Mucosa of rectum (tissue), 2 donors: ENCODE measurements around the gene SLC11A1.

Experiments used
- H3K27ac ChIP-seq, 2 donors: one replicate each; pipeline ENCODE4 v1.7.0; 2013; ENCODE audit warnings: inconsistent platforms in 2 of 2, low read depth in 2 of 2, low read length in 2 of 2
- H3K27me3 ChIP-seq, 2 donors: one replicate each; pipeline ENCODE4 v1.7.0; 2013; ENCODE audit warnings: low read length in 2 of 2; ENCODE audit not compliant: control insufficient read depth in 2 of 2, insufficient read depth in 2 of 2
- H3K36me3 ChIP-seq, 2 donors: one replicate each; pipeline ENCODE4 v1.7.0; 2013; ENCODE audit warnings: low read length in 2 of 2; ENCODE audit not compliant: control insufficient read depth in 2 of 2, insufficient read depth in 2 of 2
- H3K4me1 ChIP-seq, 2 donors: one replicate each; pipeline ENCODE4 v1.7.0; 2013; ENCODE audit warnings: low read length in 2 of 2, mild to moderate bottlenecking in 1 of 2; ENCODE audit not compliant: control insufficient read depth in 2 of 2, insufficient read depth in 2 of 2
- H3K4me3 ChIP-seq, 2 donors: one replicate each; pipeline ENCODE4 v1.7.0; 2013; ENCODE audit warnings: low read length in 2 of 2
- H3K9ac ChIP-seq, 2 donors: one replicate each; pipeline ENCODE4 v1.7.0; 2013; ENCODE audit warnings: low read length in 2 of 2, low read depth in 1 of 2, mild to moderate bottlenecking in 1 of 2
- H3K9me3 ChIP-seq, 2 donors: one replicate each; pipeline ENCODE4 v1.7.0; 2013; ENCODE audit warnings: low read length in 2 of 2; ENCODE audit not compliant: control insufficient read depth in 2 of 2
- donor health status: healthy.
- donor health status: Normal muscosa, but diverticular disease.

Gene SLC11A1

GRCh38 chr2:218419630-218420216, 37.6 kb downstream of the SLC11A1 start:
- H3K4me1 ChIP-seq: peaks cover 16 to 17% of the 10 kb centered on the region in 2 donors
- peak overlapping the region; percentile 83 to 88 for H3K27ac ChIP-seq
- peaks cover 0 to 5% of the 10 kb centered on the region in 2 donors for H3K36me3 ChIP-seq
- peak overlapping the region; percentile 77 to 91 for H3K9ac ChIP-seq
- peak overlapping the region; percentile 75 to 77 for H3K4me3 ChIP-seq
- no peaks in the 10 kb centered on the region for H3K9me3 ChIP-seq
- no peaks in the 10 kb centered on the region for H3K27me3 ChIP-seq

- H3K4me1 ChIP-seq: peaks cover 16 to 17% of the 10 kb centered on the region in 2 donors
- H3K9ac ChIP-seq: peak overlapping the region in 1 of 2 donors; percentile 91
- no peaks in the 10 kb centered on the region for H3K9me3 ChIP-seq
- H3K27ac ChIP-seq: no peak overlapping the region
- peak overlapping the region; percentile 54 to 65 for H3K4me3 ChIP-seq
- peaks cover 4 to 11% of the 10 kb centered on the region in 2 donors for H3K36me3 ChIP-seq
- no peaks in the 10 kb centered on the region for H3K27me3 ChIP-seq
These were observed 39.0 kb downstream of the SLC11A1 start for GRCh38 chr2:218421027-218421426.

GRCh38 chr2:218422403-218423086, 40.5 kb downstream of the SLC11A1 start:
- Histone ChIP-seq H3K27me3 (no peaks in the 10 kb centered on the region), H3K9ac (no peak overlapping the region), H3K36me3 (peaks cover 7 to 16% of the 10 kb centered on the region in 2 donors), H3K27ac (no peak overlapping the region), H3K4me3 (no peak overlapping the region), H3K9me3 (no peaks in the 10 kb centered on the region), H3K4me1 (peaks cover 15 to 17% of the 10 kb centered on the region in 2 donors)

DNA sequence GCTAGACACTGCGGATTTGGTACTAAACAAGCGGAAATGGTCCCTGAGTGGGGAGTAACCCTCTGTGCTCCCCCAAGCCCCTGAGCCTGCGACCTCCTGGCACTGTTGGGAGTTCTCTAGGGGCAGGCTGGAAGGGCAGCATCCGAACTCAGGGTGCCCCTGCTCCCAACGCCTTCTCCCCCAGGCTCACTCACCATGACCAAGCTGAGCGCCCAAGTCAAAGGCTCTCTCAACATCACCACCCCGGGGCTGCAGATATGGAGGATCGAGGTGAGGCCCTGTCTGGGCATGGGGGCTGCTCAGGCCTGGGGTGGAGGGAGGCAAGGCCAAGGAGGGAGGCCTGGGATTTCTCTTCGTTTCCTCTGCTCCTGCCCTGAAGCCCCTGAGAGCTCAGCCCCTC, 41.5 kb downstream of the SLC11A1 start:
- H3K4me3 ChIP-seq: no peak overlapping the region
- H3K27ac ChIP-seq: no peak overlapping the region
- no peak overlapping the region for H3K9ac ChIP-seq
- H3K27me3 ChIP-seq: no peaks in the 10 kb centered on the region
- peaks cover 7 to 11% of the 10 kb centered on the region in 2 donors for H3K4me1 ChIP-seq
- no peaks in the 10 kb centered on the region for H3K9me3 ChIP-seq
- peaks cover 16 to 25% of the 10 kb centered on the region in 2 donors for H3K36me3 ChIP-seq

DNA sequence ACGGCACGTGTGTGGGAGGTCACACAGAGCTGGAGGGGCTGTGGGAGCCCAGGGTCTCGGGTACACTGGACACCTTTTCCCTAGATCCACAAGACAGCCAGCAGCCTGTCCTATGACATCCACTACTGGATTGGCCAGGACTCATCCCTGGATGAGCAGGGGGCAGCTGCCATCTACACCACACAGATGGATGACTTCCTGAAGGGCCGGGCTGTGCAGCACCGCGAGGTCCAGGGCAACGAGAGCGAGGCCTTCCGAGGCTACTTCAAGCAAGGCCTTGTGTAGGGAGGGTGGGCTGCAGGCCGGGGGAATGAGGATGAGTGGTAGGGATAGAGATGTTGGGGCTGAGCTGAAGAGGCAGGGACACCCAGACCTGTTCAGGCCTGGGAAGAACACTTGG, 43.5 kb downstream of the SLC11A1 start:
- Histone ChIP-seq H3K9me3 (no peaks in the 10 kb centered on the region), H3K36me3 (peaks cover 33 to 41% of the 10 kb centered on the region in 2 donors), H3K27ac (no peak overlapping the region), H3K27me3 (no peaks in the 10 kb centered on the region), H3K4me3 (no peak overlapping the region), H3K4me1 (peaks cover 7 to 11% of the 10 kb centered on the region in 2 donors), H3K9ac (no peak overlapping the region)

- Histone ChIP-seq H3K27ac (no peak overlapping the region), H3K9me3 (no peaks in the 10 kb centered on the region), H3K9ac (no peak overlapping the region), H3K4me1 (no peaks in the 10 kb centered on the region), H3K4me3 (no peak overlapping the region), H3K36me3 (peaks cover 43 to 60% of the 10 kb centered on the region in 2 donors), H3K27me3 (no peaks in the 10 kb centered on the region)
These were observed 45.7 kb downstream of the SLC11A1 start for GRCh38 chr2:218427741-218428140.

GRCh38 chr2:218428846-218429558, 46.9 kb downstream of the SLC11A1 start:
- Histone ChIP-seq H3K36me3 (peaks cover 46 to 61% of the 10 kb centered on the region in 2 donors), H3K27ac (no peak overlapping the region), H3K4me3 (no peak overlapping the region), H3K9ac (no peak overlapping the region), H3K4me1 (no peaks in the 10 kb centered on the region), H3K27me3 (no peaks in the 10 kb centered on the region), H3K9me3 (no peaks in the 10 kb centered on the region)

GRCh38 chr2:218429911-218430692, 48.0 kb downstream of the SLC11A1 start:
- Histone ChIP-seq H3K36me3 (peaks cover 50 to 62% of the 10 kb centered on the region in 2 donors), H3K27ac (no peak overlapping the region), H3K9me3 (no peaks in the 10 kb centered on the region), H3K9ac (no peak overlapping the region), H3K4me3 (no peak overlapping the region), H3K4me1 (no peaks in the 10 kb centered on the region), H3K27me3 (no peaks in the 10 kb centered on the region)

GRCh38 chr2:218430721-218431120, 48.6 kb downstream of the SLC11A1 start:
- Histone ChIP-seq H3K4me3 (no peak overlapping the region), H3K27ac (no peak overlapping the region), H3K9ac (no peak overlapping the region), H3K36me3 (peaks cover 48 to 61% of the 10 kb centered on the region in 2 donors), H3K4me1 (no peaks in the 10 kb centered on the region), H3K9me3 (no peaks in the 10 kb centered on the region), H3K27me3 (no peaks in the 10 kb centered on the region)
